Mammary epithelial cell (primary cell): ENCODE data around the gene GBP7.

Source experiments
- CTCF ChIP-seq, 2 donors: IDR thresholded peaks in 1 of 2; conservative IDR thresholded peaks in 1 of 2; 2 replicates each; pipeline ENCODE4 v1.5.1; 2011 to 2012; ENCODE audit warnings: inconsistent platforms in 2 of 2, low read length in 2 of 2, mild to moderate bottlenecking in 2 of 2, control low read depth in 1 of 2, low read depth in 1 of 2; ENCODE audit not compliant: insufficient read depth in 1 of 2; ENCODE audit errors: extremely low read depth in 1 of 2
- EZH2 ChIP-seq: IDR thresholded peaks from 2 replicates; pipeline ENCODE4 v1.6.1; 2012; ENCODE audit warnings: low read length, inconsistent platforms, borderline replicate concordance

GRCh38 chr1:89172468-89173143 lies 3.2 kb downstream of the GBP7 start:
- TF ChIP-seq CTCF (conservative IDR thresholded peaks at IDR 0.05 in 1 of 2, IDR thresholded peaks at IDR 0.05 in 1 of 2; ENCODE audit: extremely low read depth in 1 of 2, insufficient read depth in 1 of 2, low read depth in 1 of 2, low read length in 2 of 2) (no peak), EZH2 (no peak)
